Endothelial cell of umbilical vein (primary cell): ENCODE measurements around the gene RALA. TPM values are rescaled to one million over a fixed set of nuclear protein-coding genes. Genes with fewer than 3 reads are reported as not detected.

Experiments used
- BruUV-seq: library from RNA; stranded (reverse); fragments of 400-500 nt; replicated peaks from 2 replicates; lab custom pipeline; 2021; lab: Mats Ljungman, UMichigan
- CTCF ChIA-PET: fragments of 300-600, 350-600 bp; sonication (Branson Sonifier 250); formaldehyde crosslinking; loops from one replicate; lab custom pipeline; 2021; ENCODE audit warnings: antibody characterized with exemption, inconsistent platforms; lab: Charles Lee
- POLR2A ChIA-PET: fragments of 300-600, 350-600 bp; sonication (Branson Sonifier 250); formaldehyde crosslinking; loops from one replicate; lab custom pipeline; 2021; ENCODE audit warnings: antibody characterized with exemption, inconsistent platforms; lab: Charles Lee
- DNase-seq: peaks from one replicate; pipeline ENCODE4 v3.0.0-alpha.2; 2011; ENCODE audit warnings: low read depth, low spot score
- FAIRE-seq: peaks from 2 replicates; lab custom pipeline; 2011; peaks lifted over from hg19 to GRCh38; lab: Jason Lieb, UNC
- H2AFZ ChIP-seq: 2 replicates; pipeline ENCODE4 v1.6.0; 2012; ENCODE audit warnings: low read depth, low read length, control low read depth, inconsistent platforms
- H3K27ac ChIP-seq: 2 replicates; pipeline ENCODE4 v1.5.1; 2011; ENCODE audit warnings: low read depth, mild to moderate bottlenecking, control low read depth, low read length, moderate library complexity; ENCODE audit not compliant: insufficient read depth
- H3K27me3 ChIP-seq, 2 experiments: 2 replicates each; pipeline versions ENCODE4 v1.6.0 to v1.6.1; 2011; ENCODE audit warnings: low read length in 2 of 2, mixed read lengths in 1 of 2; ENCODE audit not compliant: control insufficient read depth in 2 of 2, insufficient read depth in 2 of 2
- H3K36me3 ChIP-seq, 2 experiments: 2 replicates in 1 of 2; 3 replicates in 1 of 2; pipeline ENCODE4 v1.5.1; 2011; ENCODE audit warnings: low read length in 2 of 2, mild to moderate bottlenecking in 1 of 2, moderate library complexity in 1 of 2; ENCODE audit not compliant: control insufficient read depth in 2 of 2, insufficient read depth in 2 of 2; ENCODE audit errors: extremely low read depth in 1 of 2
- H3K4me1 ChIP-seq: 3 replicates; pipeline ENCODE4 v1.5.1; 2011; ENCODE audit warnings: mild to moderate bottlenecking, low read length; ENCODE audit not compliant: control insufficient read depth, insufficient read depth; ENCODE audit errors: extremely low read depth
- H3K4me2 ChIP-seq: 2 replicates; pipeline ENCODE4 v1.6.1; 2011; ENCODE audit warnings: low read length, control low read depth, mixed read lengths; ENCODE audit not compliant: insufficient read depth
- H3K4me3 ChIP-seq, 3 experiments: fragments of 200-600 bp in 1 of 3; sonication (generic), shearing (Covaris generic) in 1 of 3; replicated peaks in 1 of 3; 2 replicates each; pipeline ENCODE4 v1.5.1; 2011 to 2016; ENCODE audit warnings: control low read depth in 3 of 3, low read length in 3 of 3, mild to moderate bottlenecking in 2 of 3, inconsistent platforms in 1 of 3, low read depth in 1 of 3, moderate library complexity in 1 of 3; ENCODE audit not compliant: insufficient read depth in 1 of 3
- H3K79me2 ChIP-seq: 2 replicates; pipeline ENCODE4 v1.6.0; 2012; ENCODE audit warnings: low read length, inconsistent platforms; ENCODE audit not compliant: control insufficient read depth, insufficient read depth
- H3K9ac ChIP-seq: replicated peaks from 2 replicates; pipeline ENCODE3; 2011; ENCODE audit warnings: low read length, control low read depth; ENCODE audit not compliant: insufficient read depth; ENCODE audit errors: extremely low read depth
- H3K9me1 ChIP-seq: replicated peaks from 3 replicates; pipeline ENCODE4 v1.6.0; 2011; ENCODE audit warnings: mild to moderate bottlenecking, low read length; ENCODE audit not compliant: control insufficient read depth, insufficient read depth; ENCODE audit errors: extremely low read depth
- H3K9me3 ChIP-seq: replicated peaks from 2 replicates; pipeline ENCODE4 v1.5.1; 2012; ENCODE audit warnings: low read length, inconsistent platforms; ENCODE audit not compliant: control insufficient read depth, insufficient read depth
- H4K20me1 ChIP-seq: replicated peaks from 2 replicates; pipeline ENCODE3; 2011; ENCODE audit warnings: mild to moderate bottlenecking, low read length; ENCODE audit not compliant: control insufficient read depth, insufficient read depth; ENCODE audit errors: extremely low read depth
- CTCF ChIP-seq, 2 donors: IDR thresholded peaks; 1 replicate in 1 of 2; 2 replicates in 1 of 2; pipeline ENCODE4 v1.5.1; 2011; ENCODE audit warnings: low read length in 2 of 2, mild to moderate bottlenecking in 2 of 2, moderate library complexity in 2 of 2, control low read depth in 1 of 2, inconsistent platforms in 1 of 2, low read depth in 1 of 2; ENCODE audit not compliant: insufficient read depth in 1 of 2; ENCODE audit errors: extremely low read depth in 1 of 2
- EZH2 ChIP-seq: IDR thresholded peaks from 2 replicates; pipeline ENCODE4 v1.6.1; 2012; ENCODE audit warnings: borderline replicate concordance, low read depth, mild to moderate bottlenecking, moderate library complexity, low read length, inconsistent platforms; ENCODE audit not compliant: severe bottlenecking
- FOS ChIP-seq: IDR thresholded peaks from 2 replicates; pipeline ENCODE4 v1.6.1; 2011; ENCODE audit warnings: mild to moderate bottlenecking, low read length, moderate library complexity, borderline replicate concordance; ENCODE audit not compliant: insufficient read depth
- GATA2 ChIP-seq: IDR thresholded peaks from 2 replicates; pipeline ENCODE4 v1.7.0; 2011; ENCODE audit warnings: low read depth, mild to moderate bottlenecking, moderate library complexity, mixed read lengths, low read length; ENCODE audit not compliant: insufficient read length, insufficient read depth
- JUN ChIP-seq: IDR thresholded peaks from 2 replicates; pipeline ENCODE4 v1.6.1; 2011; ENCODE audit warnings: borderline replicate concordance, low read depth; ENCODE audit not compliant: insufficient read length, insufficient read depth
- MYC ChIP-seq: IDR thresholded peaks from one replicate; pipeline ENCODE4 v1.6.1; 2011; ENCODE audit warnings: mild to moderate bottlenecking, low read depth, low read length
- POLR2A ChIP-seq: IDR thresholded peaks from 2 replicates; pipeline ENCODE4 v1.6.1; 2012; ENCODE audit warnings: low read depth, mild to moderate bottlenecking, control low read depth, low read length
- dilution Hi-C: fragments of 300-500 bp; cut with MboI; formaldehyde crosslinking; loops from one replicate; pipeline ENCODE4 v1.15.0; 2019; ENCODE audit warnings: low sequenced_read_pairs; ENCODE audit not compliant: extremely low pct_ligation_motif_present
- intact Hi-C: fragments of 100-400 bp; cut with micrococcal nuclease; formaldehyde crosslinking; loops from one replicate; pipeline ENCODE4 v1.10.0; 2022
- polyA plus RNA-seq, 4 experiments: library from polyadenylated mRNA; depleted of rRNA in 3 of 4; stranded (reverse) in 3 of 4; unstranded in 1 of 4; fragments of >200 nt; gene quantifications; 2 replicates each; pipeline versions ENCODE4 v1.2.1 to v1.2.3, GENCODE V29; 2011 to 2012; ENCODE audit warnings: missing spikeins in 1 of 4
- total RNA-seq: library from RNA; stranded (reverse); gene quantifications from 2 replicates; pipeline ENCODE4 v1.2.3, GENCODE V29; 2021

Gene RALA
- total and polyA plus RNA-seq, 2 donors (not counting 3 experiments of a cell fraction or from before 2014, with no cell fraction given): 91.1 to 191 TPM

GRCh38 chr7:39577229-39577874, 46.0 kb upstream of the RALA start:
- no peak for DNase-seq
- Histone ChIP-seq H3K36me3 (peaks cover 0 to 6% of the 10 kb centered on the region in 2 experiments), H3K9me3 (no peaks in the 10 kb centered on the region), H3K27me3 (no peaks in the 10 kb centered on the region), H2AFZ (no peak overlapping the region), H3K9ac (no peak overlapping the region), H3K27ac (no peak overlapping the region), H3K4me3 (no peak overlapping the region), H3K4me1 (no peaks in the 10 kb centered on the region), H3K9me1 (no peaks in the 10 kb centered on the region), H3K79me2 (no peaks in the 10 kb centered on the region), H4K20me1 (no peaks in the 10 kb centered on the region), H3K4me2 (no peak overlapping the region)
- no peak for FAIRE-seq
- ChIA-PET CTCF (interaction anchor here (0.8 to 7.1 kb wide), 4 partner anchors 36 to 475 kb away, joined by 3 to 306 read pairs (median 136); partner anchors contain the start of gene RALA), POLR2A (no interaction called here)
- intact Hi-C loops (no loop called here), dilution Hi-C loops (no loop called here)
- BruUV-seq: no TSS peak
- TF ChIP-seq EZH2 (no peak), FOS (no peak), MYC (no peak), POLR2A (no peak), JUN (no peak), CTCF (IDR thresholded peaks at IDR 0.05; ENCODE audit: extremely low read depth in 1 of 2, insufficient read depth in 1 of 2, low read depth in 1 of 2, low read length in 2 of 2) (no peak), GATA2 (no peak)
